ENCODE data around the gene CARD19. TPM values are rescaled to one million over a fixed set of nuclear protein-coding genes. Genes with fewer than 3 reads are reported as not detected.
"Not testable (repeated sequence)": the region's sequence is repeated elsewhere in the genome, so short reads cannot be mapped to it uniquely, and the experiment has no call there.

Gene CARD19
- total RNA-seq, 1 donor from 2014 or later, result 22.6 TPM

GRCh38 chr9:93143830-93144530 lies 48.0 kb downstream of the CARD19 start:
- no peak for TF ChIP-seq CTCF (IDR thresholded peaks at IDR 0.05; ENCODE audit: unreplicated experiment)
- Mint-ChIP-seq H3K4me1 (peaks cover 6% of the 10 kb centered on the region), H3K9me3 (no peaks in the 10 kb centered on the region), H3K4me3 (no peak overlapping the region), H3K36me3 (no peaks in the 10 kb centered on the region), H3K27ac (no peak overlapping the region), H3K27me3 (ENCODE audit: low read depth) (no peaks in the 10 kb centered on the region)
- DNase-seq (ENCODE audit: low spot score in 2 of 2, unreplicated experiment in 2 of 2), result no peak

- H3K4me1 Mint-ChIP-seq, H3K4me3 Mint-ChIP-seq: not testable (repeated sequence)
Observed at GRCh38 chr9:93146696-93147095, 50.7 kb downstream of the CARD19 start.

GRCh38 chr9:93147632-93148031 lies 51.6 kb downstream of the CARD19 start:
- no peak overlapping the region for H3K4me3 Mint-ChIP-seq
- H3K27me3 Mint-ChIP-seq (ENCODE audit: low read depth), result no peaks in the 10 kb centered on the region
- H3K9me3 Mint-ChIP-seq, result peaks cover 4% of the 10 kb centered on the region
- no peak for TF ChIP-seq CTCF (IDR thresholded peaks at IDR 0.05; ENCODE audit: unreplicated experiment)
- peaks cover 6% of the 10 kb centered on the region for H3K4me1 Mint-ChIP-seq
- no peaks in the 10 kb centered on the region for H3K36me3 Mint-ChIP-seq
- DNase-seq (ENCODE audit: low spot score in 2 of 2, unreplicated experiment in 2 of 2), result no peak
- no peak overlapping the region for H3K27ac Mint-ChIP-seq

More at GRCh38 chr9:93146696-93147095, 50.7 kb downstream of the CARD19 start:
- not testable (repeated sequence) for H3K27ac Mint-ChIP-seq; DNase-seq (ENCODE audit: low spot score in 2 of 2, unreplicated experiment in 2 of 2); H3K9me3 Mint-ChIP-seq; H3K27me3 Mint-ChIP-seq (ENCODE audit: low read depth); H3K36me3 Mint-ChIP-seq

- H3K27ac Mint-ChIP-seq, result no peak overlapping the region
- H3K36me3 Mint-ChIP-seq, result no peaks in the 10 kb centered on the region
- DNase-seq (ENCODE audit: low spot score in 2 of 2, unreplicated experiment in 2 of 2), result no peak
- H3K4me3 Mint-ChIP-seq, result no peak overlapping the region
- peaks cover 6% of the 10 kb centered on the region for H3K4me1 Mint-ChIP-seq
- no peak for TF ChIP-seq CTCF (IDR thresholded peaks at IDR 0.05; ENCODE audit: unreplicated experiment)
- no peaks in the 10 kb centered on the region for H3K27me3 Mint-ChIP-seq (ENCODE audit: low read depth)
- peaks cover 4% of the 10 kb centered on the region for H3K9me3 Mint-ChIP-seq
Observed at GRCh38 chr9:93148721-93149120, 52.7 kb downstream of the CARD19 start.

GRCh38 chr9:93149361-93149760 lies 53.3 kb downstream of the CARD19 start:
- no peak for TF ChIP-seq CTCF (IDR thresholded peaks at IDR 0.05; ENCODE audit: unreplicated experiment)
- no peak overlapping the region for H3K4me3 Mint-ChIP-seq
- peaks cover 2% of the 10 kb centered on the region for H3K4me1 Mint-ChIP-seq
- no peaks in the 10 kb centered on the region for H3K27me3 Mint-ChIP-seq (ENCODE audit: low read depth)
- DNase-seq (ENCODE audit: low spot score in 2 of 2, unreplicated experiment in 2 of 2), result no peak
- no peaks in the 10 kb centered on the region for H3K36me3 Mint-ChIP-seq
- H3K9me3 Mint-ChIP-seq, result peaks cover 4% of the 10 kb centered on the region
- no peak overlapping the region for H3K27ac Mint-ChIP-seq

GRCh38 chr9:93151097-93151784 lies 55.2 kb downstream of the CARD19 start:
- H3K27me3 Mint-ChIP-seq (ENCODE audit: low read depth), result no peaks in the 10 kb centered on the region
- no peaks in the 10 kb centered on the region for H3K36me3 Mint-ChIP-seq
- H3K4me1 Mint-ChIP-seq, result no peaks in the 10 kb centered on the region
- DNase-seq (ENCODE audit: low spot score in 2 of 2, unreplicated experiment in 2 of 2), result no peak
- H3K9me3 Mint-ChIP-seq, result peaks cover 4% of the 10 kb centered on the region
- TF ChIP-seq CTCF (IDR thresholded peaks at IDR 0.05; ENCODE audit: unreplicated experiment), result no peak
- no peak overlapping the region for H3K4me3 Mint-ChIP-seq
- no peak overlapping the region for H3K27ac Mint-ChIP-seq
